K562 (cell line): ENCODE results near the gene NCL. TPM values are rescaled to one million over a fixed set of nuclear protein-coding genes. Genes with fewer than 3 reads are reported as not detected.

ENCODE experiments used
- ATAC-seq: fragments of 200-7000 bp; cut with Tn5 transposase; 3 replicates; pipeline ENCODE4 v1.9.1; 2020; ENCODE audit warnings: moderate library complexity
- BruUV-seq: library from RNA; stranded (reverse); fragments of 400-500 nt; replicated peaks from 2 replicates; lab custom pipeline; 2021; lab: Mats Ljungman, UMichigan
- CTCF ChIA-PET: fragments of 300-600 bp; formaldehyde crosslinking; extraction: SDS; loops from one replicate; lab custom pipeline; 2021; ENCODE audit warnings: low intra/inter-chr PET ratio; lab: Yijun Ruan, JAX
- POLR2A ChIA-PET: fragments of 300-600, 350-650 bp; sonication (Branson Sonifier 250); formaldehyde crosslinking; extraction: SDS; loops from one replicate; lab custom pipeline; 2021; ENCODE audit warnings: antibody characterized with exemption, inconsistent platforms; lab: Yijun Ruan, JAX
- DNase-seq, 4 experiments: peaks; one replicate each; pipeline versions ENCODE4 v3.0.0 to v3.0.0-alpha.2; 2011 to 2018; ENCODE audit warnings: low spot score in 3 of 4, mixed read lengths in 3 of 4; ENCODE audit errors: extremely low read depth in 1 of 4
- FAIRE-seq: peaks from 2 replicates; lab custom pipeline; 2011; peaks lifted over from hg19 to GRCh38; lab: Jason Lieb, UNC
- H2AFZ ChIP-seq: 2 replicates; pipeline ENCODE4 v1.6.0; 2011; ENCODE audit warnings: low read depth, low read length, control low read depth, inconsistent platforms
- H3K27ac ChIP-seq: fragments of 200-600 bp; 3 replicates; pipeline ENCODE4 v1.8.0; 2011; ENCODE audit warnings: low read depth, mild to moderate bottlenecking, control low read depth, inconsistent platforms, low read length, moderate library complexity, mixed read lengths; ENCODE audit errors: extremely low read depth
- H3K27me3 ChIP-seq, 2 experiments: fragments of 300-600 bp in 1 of 2; 2 replicates in 1 of 2; 3 replicates in 1 of 2; pipeline versions ENCODE4 v1.6.0 to v1.8.0; 2011; ENCODE audit warnings: inconsistent platforms in 2 of 2, low read length in 2 of 2, mild to moderate bottlenecking in 1 of 2, mixed read lengths in 1 of 2, moderate library complexity in 1 of 2; ENCODE audit not compliant: control insufficient read depth in 2 of 2, insufficient read depth in 2 of 2
- H3K36me3 ChIP-seq: fragments of 300-600 bp; 3 replicates; pipeline ENCODE4 v1.8.0; 2011; ENCODE audit warnings: mild to moderate bottlenecking, low read length, inconsistent platforms; ENCODE audit not compliant: control insufficient read depth, insufficient read depth
- H3K4me1 ChIP-seq, 2 experiments: fragments of 200-600 bp in 1 of 2; replicated peaks in 1 of 2; 2 replicates in 1 of 2; 3 replicates in 1 of 2; pipeline versions ENCODE4 v1.5.1 to v1.8.0; 2011; ENCODE audit warnings: inconsistent platforms in 2 of 2, low read length in 2 of 2, mild to moderate bottlenecking in 1 of 2, mixed read lengths in 1 of 2, moderate library complexity in 1 of 2; ENCODE audit not compliant: control insufficient read depth in 2 of 2, insufficient read depth in 2 of 2
- H3K4me2 ChIP-seq: 2 replicates; pipeline ENCODE4 v1.6.1; 2011; ENCODE audit warnings: low read length, control low read depth, inconsistent platforms, mixed read lengths; ENCODE audit not compliant: insufficient read depth
- H3K4me3 ChIP-seq: fragments of 200-600 bp; sonication (generic), shearing (Covaris generic); 2 replicates; pipeline ENCODE4 v1.5.1; 2016; ENCODE audit warnings: control low read depth, inconsistent platforms
- H3K79me2 ChIP-seq: fragments of 200-600 bp; 3 replicates; pipeline ENCODE4 v1.8.0; 2011; ENCODE audit warnings: low read length, inconsistent platforms; ENCODE audit not compliant: control insufficient read depth, insufficient read depth
- H3K9ac ChIP-seq, 2 experiments: 2 replicates each; pipeline versions ENCODE4 v1.6.0 to v1.6.1; 2011; ENCODE audit warnings: low read depth in 2 of 2, low read length in 2 of 2, control low read depth in 1 of 2, inconsistent platforms in 1 of 2, mild to moderate bottlenecking in 1 of 2, mixed read lengths in 1 of 2; ENCODE audit not compliant: insufficient read depth in 1 of 2
- H3K9me1 ChIP-seq: one replicate; pipeline ENCODE4 v1.6.0; 2011; ENCODE audit warnings: inconsistent platforms, mild to moderate bottlenecking, low read length, moderate library complexity; ENCODE audit not compliant: control insufficient read depth, insufficient read depth
- H3K9me3 ChIP-seq: replicated peaks from 2 replicates; pipeline ENCODE4 v1.5.1; 2011; ENCODE audit warnings: low read depth, low read length, inconsistent platforms; ENCODE audit not compliant: control insufficient read depth, insufficient read depth
- H4K20me1 ChIP-seq: replicated peaks from 2 replicates; pipeline ENCODE4 v1.6.1; 2011; ENCODE audit warnings: low read length, inconsistent platforms, mixed read lengths; ENCODE audit not compliant: control insufficient read depth, insufficient read depth
- NCOA2 ChIP-seq, 2 experiments: fragments of 450-650 bp; IDR thresholded peaks; 2 replicates each; pipeline ENCODE4 v1.6.1; 2018; ENCODE audit warnings: mild to moderate bottlenecking in 2 of 2, moderate library complexity in 1 of 2; ENCODE audit not compliant: partially characterized antibody in 2 of 2
- NKRF ChIP-seq: fragments of 450-650 bp; IDR thresholded peaks from 2 replicates; pipeline ENCODE4 v1.6.1; 2016; ENCODE audit warnings: borderline replicate concordance
- PHTF2 ChIP-seq: fragments of 250-450 bp; sonication (Bioruptor Pico); IDR thresholded peaks from 2 replicates; pipeline ENCODE4 v1.5.0; 2021; ENCODE audit warnings: mild to moderate bottlenecking
- ZNF143 ChIP-seq: sonication (generic); formaldehyde crosslinking; IDR thresholded peaks from 2 replicates; pipeline ENCODE4 v1.9.0; 2022; ENCODE audit warnings: mild to moderate bottlenecking, missing genetic modification reagents
- ZNF354B ChIP-seq: fragments of 250-450 bp; sonication (Bioruptor Pico); IDR thresholded peaks from 2 replicates; pipeline ENCODE4 v1.4.0; 2020
- ZNF395 ChIP-seq: fragments of 200-800 bp; sonication (Bioruptor generic); IDR thresholded peaks from 2 replicates; pipeline ENCODE4 v1.6.1; 2017; ENCODE audit warnings: missing genetic modification characterization, missing compliant biosample characterization
- ZNF431 ChIP-seq: sonication (generic); formaldehyde crosslinking; IDR thresholded peaks from 2 replicates; pipeline ENCODE4 v1.8.0; 2022; ENCODE audit warnings: mild to moderate bottlenecking, missing genetic modification reagents
- WGBS: fragments of 100-300 bp; shearing (Covaris generic); methylation state at CpG from one replicate; pipeline ENCODE4 v1.1.6; 2016; ENCODE audit warnings: low coverage, mixed read lengths; ENCODE audit not compliant: insufficient coverage; ENCODE audit errors: missing lambda C conversion rate; 5-methylcytosine and 5-hydroxymethylcytosine counted together
- in situ Hi-C: fragments of 300-500 bp; cut with MboI; formaldehyde crosslinking; loops from 4 replicates; pipeline ENCODE4 v1.15.0; 2018; ENCODE audit warnings: inconsistent platforms, mixed read lengths
- intact Hi-C: fragments of 100-400 bp; cut with micrococcal nuclease; formaldehyde crosslinking; loops from 2 replicates; pipeline ENCODE4 v1.14.2; 2022
- polyA plus RNA-seq, 8 experiments: library from polyadenylated mRNA; depleted of rRNA in 4 of 8; stranded (reverse) in 5 of 8; unstranded in 3 of 8; fragments of >200 nt; fragmentation: Nextera tagmentation in 2 of 8; fragmentation: Illumina TruSeq in 1 of 8; extraction: Ambion mirVana in 2 of 8; extraction: Trizol in 1 of 8; gene quantifications; 2 replicates each; pipeline versions ENCODE4 v1.2.1 to v1.2.3, GENCODE V29; 2011 to 2014; ENCODE audit warnings: inconsistent platforms in 1 of 8, missing spikeins in 1 of 8
- total RNA-seq, 7 experiments: library from RNA; depleted of rRNA in 6 of 7; stranded (reverse); fragments of >200 nt in 6 of 7; fragmentation: Illumina TruSeq in 2 of 7; extraction: Trizol in 2 of 7; gene quantifications; 2 replicates each; pipeline versions ENCODE4 v1.2.1 to v1.2.3, GENCODE V29; 2011 to 2021; ENCODE audit warnings: low replicate concordance in 1 of 7
- TF ChIP-seq, protein P1 (sequence below): sonication (generic); formaldehyde crosslinking; IDR thresholded peaks from 2 replicates; pipeline ENCODE4 v1.8.0; 2023; ENCODE audit warnings: mild to moderate bottlenecking, missing genetic modification reagents
- TF ChIP-seq, protein P2 (sequence below): sonication (generic); formaldehyde crosslinking; IDR thresholded peaks from 2 replicates; pipeline ENCODE4 v1.8.0; 2023; ENCODE audit warnings: missing genetic modification reagents, mild to moderate bottlenecking, borderline replicate concordance
- TF ChIP-seq, protein P3 (sequence below): IDR thresholded peaks from 2 replicates; pipeline ENCODE4 v1.6.1; 2011; ENCODE audit not compliant: insufficient read length; ENCODE audit errors: extremely low read depth

Gene NCL
- total and polyA plus RNA-seq, 9 of the 15 experiments (the other 6 are each of a cell fraction or from before 2014, with no cell fraction given) = 80.9 to 732 (median 361) TPM

GRCh38 chr2:231482806-231483391 is 18.6 kb upstream of the NCL start:
- in situ Hi-C loops (no loop called here), intact Hi-C loops (loop anchor here (2.0 kb wide), 1 partner anchor 76 kb away; no protein-coding TSS in a partner anchor)
- Histone ChIP-seq H3K79me2 (no peaks in the 10 kb centered on the region), H3K27ac (no peak overlapping the region), H3K36me3 (no peaks in the 10 kb centered on the region), H3K9me1 (no peaks in the 10 kb centered on the region), H3K27me3 (no peaks in the 10 kb centered on the region), H3K9me3 (no peaks in the 10 kb centered on the region), H3K9ac (peak overlapping the region; percentile 30 to 81; a peak in 2 of 4 replicates), H3K4me3 (no peak overlapping the region), H4K20me1 (no peaks in the 10 kb centered on the region), H2AFZ (peak overlapping the region; percentile 86), H3K4me1 (peaks cover 0 to 15% of the 10 kb centered on the region in 2 experiments; a peak in 2 of 5 replicates), H3K4me2 (peak overlapping the region; percentile 8; the same call in 1 of the 2 replicates)
- POLR2A ChIA-PET = interaction anchor here (1.4 to 8.3 kb wide), 3 partner anchors 17 to 31 kb away, joined by 4 to 74 read pairs (median 6); partner anchors contain the start of gene NCL
- peak; percentile 95 for ATAC-seq
- CTCF ChIA-PET = no interaction called here
- FAIRE-seq = no peak
- BruUV-seq = no TSS peak
- peak; percentile 60 to 77 (median 70) for DNase-seq
- WGBS = 20% methylated on average over 23 of the region's 36 CpGs
- TF ChIP-seq NCOA2 (IDR thresholded peaks at IDR 0.05; ENCODE audit: partially characterized antibody in 2 of 2) = no peak
- TF ChIP-seq, protein P1, sequence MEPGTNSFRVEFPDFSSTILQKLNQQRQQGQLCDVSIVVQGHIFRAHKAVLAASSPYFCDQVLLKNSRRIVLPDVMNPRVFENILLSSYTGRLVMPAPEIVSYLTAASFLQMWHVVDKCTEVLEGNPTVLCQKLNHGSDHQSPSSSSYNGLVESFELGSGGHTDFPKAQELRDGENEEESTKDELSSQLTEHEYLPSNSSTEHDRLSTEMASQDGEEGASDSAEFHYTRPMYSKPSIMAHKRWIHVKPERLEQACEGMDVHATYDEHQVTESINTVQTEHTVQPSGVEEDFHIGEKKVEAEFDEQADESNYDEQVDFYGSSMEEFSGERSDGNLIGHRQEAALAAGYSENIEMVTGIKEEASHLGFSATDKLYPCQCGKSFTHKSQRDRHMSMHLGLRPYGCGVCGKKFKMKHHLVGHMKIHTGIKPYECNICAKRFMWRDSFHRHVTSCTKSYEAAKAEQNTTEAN (CRISPR knock-in tag) = no peak
- TF ChIP-seq ZNF354B (CRISPR knock-in tag) = no peak
- TF ChIP-seq, protein P2, sequence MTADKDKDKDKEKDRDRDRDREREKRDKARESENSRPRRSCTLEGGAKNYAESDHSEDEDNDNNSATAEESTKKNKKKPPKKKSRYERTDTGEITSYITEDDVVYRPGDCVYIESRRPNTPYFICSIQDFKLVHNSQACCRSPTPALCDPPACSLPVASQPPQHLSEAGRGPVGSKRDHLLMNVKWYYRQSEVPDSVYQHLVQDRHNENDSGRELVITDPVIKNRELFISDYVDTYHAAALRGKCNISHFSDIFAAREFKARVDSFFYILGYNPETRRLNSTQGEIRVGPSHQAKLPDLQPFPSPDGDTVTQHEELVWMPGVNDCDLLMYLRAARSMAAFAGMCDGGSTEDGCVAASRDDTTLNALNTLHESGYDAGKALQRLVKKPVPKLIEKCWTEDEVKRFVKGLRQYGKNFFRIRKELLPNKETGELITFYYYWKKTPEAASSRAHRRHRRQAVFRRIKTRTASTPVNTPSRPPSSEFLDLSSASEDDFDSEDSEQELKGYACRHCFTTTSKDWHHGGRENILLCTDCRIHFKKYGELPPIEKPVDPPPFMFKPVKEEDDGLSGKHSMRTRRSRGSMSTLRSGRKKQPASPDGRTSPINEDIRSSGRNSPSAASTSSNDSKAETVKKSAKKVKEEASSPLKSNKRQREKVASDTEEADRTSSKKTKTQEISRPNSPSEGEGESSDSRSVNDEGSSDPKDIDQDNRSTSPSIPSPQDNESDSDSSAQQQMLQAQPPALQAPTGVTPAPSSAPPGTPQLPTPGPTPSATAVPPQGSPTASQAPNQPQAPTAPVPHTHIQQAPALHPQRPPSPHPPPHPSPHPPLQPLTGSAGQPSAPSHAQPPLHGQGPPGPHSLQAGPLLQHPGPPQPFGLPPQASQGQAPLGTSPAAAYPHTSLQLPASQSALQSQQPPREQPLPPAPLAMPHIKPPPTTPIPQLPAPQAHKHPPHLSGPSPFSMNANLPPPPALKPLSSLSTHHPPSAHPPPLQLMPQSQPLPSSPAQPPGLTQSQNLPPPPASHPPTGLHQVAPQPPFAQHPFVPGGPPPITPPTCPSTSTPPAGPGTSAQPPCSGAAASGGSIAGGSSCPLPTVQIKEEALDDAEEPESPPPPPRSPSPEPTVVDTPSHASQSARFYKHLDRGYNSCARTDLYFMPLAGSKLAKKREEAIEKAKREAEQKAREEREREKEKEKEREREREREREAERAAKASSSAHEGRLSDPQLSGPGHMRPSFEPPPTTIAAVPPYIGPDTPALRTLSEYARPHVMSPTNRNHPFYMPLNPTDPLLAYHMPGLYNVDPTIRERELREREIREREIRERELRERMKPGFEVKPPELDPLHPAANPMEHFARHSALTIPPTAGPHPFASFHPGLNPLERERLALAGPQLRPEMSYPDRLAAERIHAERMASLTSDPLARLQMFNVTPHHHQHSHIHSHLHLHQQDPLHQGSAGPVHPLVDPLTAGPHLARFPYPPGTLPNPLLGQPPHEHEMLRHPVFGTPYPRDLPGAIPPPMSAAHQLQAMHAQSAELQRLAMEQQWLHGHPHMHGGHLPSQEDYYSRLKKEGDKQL (CRISPR knock-in tag) = no peak
- TF ChIP-seq ZNF395 = no peak
- TF ChIP-seq PHTF2 (CRISPR knock-in tag) = no peak
- TF ChIP-seq, protein P3, sequence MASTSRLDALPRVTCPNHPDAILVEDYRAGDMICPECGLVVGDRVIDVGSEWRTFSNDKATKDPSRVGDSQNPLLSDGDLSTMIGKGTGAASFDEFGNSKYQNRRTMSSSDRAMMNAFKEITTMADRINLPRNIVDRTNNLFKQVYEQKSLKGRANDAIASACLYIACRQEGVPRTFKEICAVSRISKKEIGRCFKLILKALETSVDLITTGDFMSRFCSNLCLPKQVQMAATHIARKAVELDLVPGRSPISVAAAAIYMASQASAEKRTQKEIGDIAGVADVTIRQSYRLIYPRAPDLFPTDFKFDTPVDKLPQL = no peak
- TF ChIP-seq ZNF431 (CRISPR knock-in tag) = no peak
- no peak for TF ChIP-seq NKRF
- no peak for TF ChIP-seq ZNF143 (CRISPR knock-in tag)
